GM23338 (cell line): ENCODE measurements around the gene RBM38.

Experiments
- CREB1 ChIP-seq: fragments of 250-450 bp; sonication (Bioruptor Pico); IDR thresholded peaks from 2 replicates; pipeline ENCODE4 v1.5.0; 2020; ENCODE audit warnings: low read depth, mild to moderate bottlenecking, moderate library complexity
- CTCF ChIP-seq, 2 experiments: fragments of 200-600 bp in 1 of 2; sonication (generic) in 1 of 2; conservative IDR thresholded peaks; 2 replicates each; pipeline versions ENCODE4 v1.5.1 to v1.6.1; 2016 to 2017; ENCODE audit warnings: antibody characterized with exemption in 2 of 2, low read depth in 2 of 2, mild to moderate bottlenecking in 2 of 2, moderate library complexity in 1 of 2
- ETS1 ChIP-seq: IDR thresholded peaks from 2 replicates; pipeline ENCODE4 v1.6.1; 2016; ENCODE audit warnings: antibody characterized with exemption
- EZH2 ChIP-seq: fragments of 200-600 bp; sonication (generic); IDR thresholded peaks from one replicate; pipeline ENCODE4 v1.8.0; 2017; ENCODE audit warnings: antibody characterized with exemption, mild to moderate bottlenecking, low read depth; ENCODE audit not compliant: unreplicated experiment
- EZH2phosphoT487 ChIP-seq: fragments of 200-600 bp; sonication (generic); IDR thresholded peaks from one replicate; pipeline ENCODE4 v1.8.1; 2018; ENCODE audit warnings: antibody characterized with exemption; ENCODE audit not compliant: unreplicated experiment
- JUNB ChIP-seq: IDR thresholded peaks from one replicate; pipeline ENCODE4 v1.6.1; 2016; ENCODE audit warnings: antibody characterized with exemption; ENCODE audit not compliant: unreplicated experiment
- POLR2AphosphoS5 ChIP-seq: IDR thresholded peaks from 2 replicates; pipeline ENCODE4 v1.6.1; 2016; ENCODE audit warnings: antibody characterized with exemption, low read depth
- REST ChIP-seq: IDR thresholded peaks from one replicate; pipeline ENCODE4 v1.6.1; 2018; ENCODE audit warnings: antibody characterized with exemption; ENCODE audit not compliant: unreplicated experiment

- no peak for TF ChIP-seq CTCF (conservative IDR thresholded peaks at IDR 0.05; ENCODE audit: low read depth in 2 of 2)
- no peak for TF ChIP-seq REST
- no peak for TF ChIP-seq EZH2
- TF ChIP-seq JUNB: no peak
- no peak for TF ChIP-seq POLR2AphosphoS5
- no peak for TF ChIP-seq EZH2phosphoT487
- TF ChIP-seq CREB1 (CRISPR knock-in tag): no peak
- TF ChIP-seq ETS1: no peak
Observed at GRCh38 chr20:57451795-57452661, 60.8 kb downstream of the RBM38 start.
